ENCODE results near the gene CAMSAP1.

DNA sequence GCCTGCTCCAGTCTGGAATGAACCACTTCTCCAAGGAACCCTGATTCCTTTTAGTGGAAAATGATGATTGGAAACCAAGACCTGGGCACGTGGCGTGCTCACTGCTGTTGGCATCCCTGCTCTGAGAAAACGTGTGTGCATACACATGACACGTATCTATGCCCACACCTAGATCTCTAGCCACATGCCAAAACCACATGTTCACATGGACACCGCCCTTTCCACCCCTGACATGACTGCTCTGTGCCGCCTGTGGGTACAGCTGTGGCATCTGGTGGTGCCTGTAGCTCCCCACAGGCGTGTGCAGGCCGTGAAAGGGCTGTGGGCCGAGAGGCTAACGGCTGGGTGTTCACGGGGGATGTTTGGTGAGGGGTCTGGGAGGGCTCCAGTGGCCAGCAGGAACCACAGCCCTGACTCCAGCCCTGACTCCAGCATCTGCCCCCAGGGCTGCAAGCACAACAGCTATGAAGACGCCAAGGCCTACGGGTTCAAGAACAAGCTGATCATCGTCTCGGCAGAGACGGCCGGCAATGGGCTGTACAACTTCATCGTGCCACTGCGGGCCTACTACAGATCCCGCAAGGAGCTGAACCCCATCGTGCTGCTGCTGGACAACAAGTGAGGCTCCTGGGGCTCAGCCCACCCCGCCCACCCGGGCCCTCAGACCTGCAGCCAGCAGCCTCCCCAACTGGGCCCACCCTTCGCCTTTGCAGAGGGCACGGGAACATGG, 130.3 kb downstream of the CAMSAP1 start:
- TF ChIP-seq, protein P1, sequence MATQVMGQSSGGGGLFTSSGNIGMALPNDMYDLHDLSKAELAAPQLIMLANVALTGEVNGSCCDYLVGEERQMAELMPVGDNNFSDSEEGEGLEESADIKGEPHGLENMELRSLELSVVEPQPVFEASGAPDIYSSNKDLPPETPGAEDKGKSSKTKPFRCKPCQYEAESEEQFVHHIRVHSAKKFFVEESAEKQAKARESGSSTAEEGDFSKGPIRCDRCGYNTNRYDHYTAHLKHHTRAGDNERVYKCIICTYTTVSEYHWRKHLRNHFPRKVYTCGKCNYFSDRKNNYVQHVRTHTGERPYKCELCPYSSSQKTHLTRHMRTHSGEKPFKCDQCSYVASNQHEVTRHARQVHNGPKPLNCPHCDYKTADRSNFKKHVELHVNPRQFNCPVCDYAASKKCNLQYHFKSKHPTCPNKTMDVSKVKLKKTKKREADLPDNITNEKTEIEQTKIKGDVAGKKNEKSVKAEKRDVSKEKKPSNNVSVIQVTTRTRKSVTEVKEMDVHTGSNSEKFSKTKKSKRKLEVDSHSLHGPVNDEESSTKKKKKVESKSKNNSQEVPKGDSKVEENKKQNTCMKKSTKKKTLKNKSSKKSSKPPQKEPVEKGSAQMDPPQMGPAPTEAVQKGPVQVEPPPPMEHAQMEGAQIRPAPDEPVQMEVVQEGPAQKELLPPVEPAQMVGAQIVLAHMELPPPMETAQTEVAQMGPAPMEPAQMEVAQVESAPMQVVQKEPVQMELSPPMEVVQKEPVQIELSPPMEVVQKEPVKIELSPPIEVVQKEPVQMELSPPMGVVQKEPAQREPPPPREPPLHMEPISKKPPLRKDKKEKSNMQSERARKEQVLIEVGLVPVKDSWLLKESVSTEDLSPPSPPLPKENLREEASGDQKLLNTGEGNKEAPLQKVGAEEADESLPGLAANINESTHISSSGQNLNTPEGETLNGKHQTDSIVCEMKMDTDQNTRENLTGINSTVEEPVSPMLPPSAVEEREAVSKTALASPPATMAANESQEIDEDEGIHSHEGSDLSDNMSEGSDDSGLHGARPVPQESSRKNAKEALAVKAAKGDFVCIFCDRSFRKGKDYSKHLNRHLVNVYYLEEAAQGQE (IDR thresholded peaks at IDR 0.05; ENCODE audit: low read depth): no peak
- no peak for TF ChIP-seq CEBPB (IDR thresholded peaks at IDR 0.05)
